SK-N-SH (cell line): Measurements from ENCODE around the gene HES6. TPM values are rescaled to one million over a fixed set of nuclear protein-coding genes. Genes with fewer than 3 reads are reported as not detected.

Source experiments
- CTCF ChIA-PET: fragments of 300-600, 350-600 bp; formaldehyde crosslinking; extraction: SDS; loops from one replicate; lab custom pipeline; 2021; lab: Yijun Ruan, JAX
- POLR2A ChIA-PET: fragments of 350-600 bp; sonication (Branson Sonifier 250); formaldehyde crosslinking; extraction: SDS; loops from one replicate; lab custom pipeline; 2020; ENCODE audit warnings: antibody characterized with exemption, inconsistent platforms; lab: Yijun Ruan, JAX
- DNase-seq: peaks from one replicate; pipeline ENCODE4 v3.0.0; 2012
- H2AFZ ChIP-seq: fragments of 200-600 bp; sonication (generic); 2 replicates; pipeline ENCODE4 v1.8.1; 2016; ENCODE audit warnings: antibody characterized with exemption, mild to moderate bottlenecking, low read depth
- H3F3A ChIP-seq: fragments of 200-600 bp; sonication (generic); replicated peaks from 2 replicates; pipeline ENCODE3; 2016; ENCODE audit warnings: antibody characterized with exemption, mild to moderate bottlenecking; ENCODE audit not compliant: insufficient read depth
- H3K27ac ChIP-seq, 2 experiments: fragments of 200-500 bp in 1 of 2; fragments of 200-600 bp in 1 of 2; sonication (Bioruptor generic) in 1 of 2; sonication (generic), shearing (Covaris generic) in 1 of 2; 2 replicates each; pipeline versions ENCODE4 v1.5.1 to v1.6.1; 2014 to 2016; ENCODE audit warnings: low read depth in 2 of 2, inconsistent platforms in 1 of 2, low read length in 1 of 2, mild to moderate bottlenecking in 1 of 2, mixed read lengths in 1 of 2
- H3K27me3 ChIP-seq: fragments of 200-600 bp; sonication (generic), shearing (Covaris generic); 2 replicates; pipeline ENCODE4 v1.6.1; 2016; ENCODE audit warnings: mixed run types; ENCODE audit not compliant: insufficient read depth
- H3K36me3 ChIP-seq, 2 experiments: fragments of 200-500 bp in 1 of 2; fragments of 200-600 bp in 1 of 2; sonication (Bioruptor generic) in 1 of 2; sonication (generic) in 1 of 2; replicated peaks in 1 of 2; 2 replicates each; pipeline versions ENCODE3 to v1.5.1; 2014 to 2016; ENCODE audit warnings: low read length in 1 of 2, mild to moderate bottlenecking in 1 of 2; ENCODE audit not compliant: insufficient read depth in 2 of 2, control insufficient read depth in 1 of 2
- H3K4me1 ChIP-seq, 2 experiments: fragments of 200-500 bp in 1 of 2; fragments of 200-600 bp in 1 of 2; sonication (Bioruptor generic) in 1 of 2; sonication (generic), shearing (Covaris generic) in 1 of 2; 2 replicates each; pipeline versions ENCODE4 v1.5.1 to v1.6.1; 2014 to 2016; ENCODE audit warnings: low read depth in 1 of 2, low read length in 1 of 2, mixed run types in 1 of 2; ENCODE audit not compliant: insufficient read depth in 2 of 2, control insufficient read depth in 1 of 2
- H3K4me2 ChIP-seq: fragments of 200-600 bp; sonication (generic), shearing (Covaris generic); 2 replicates; pipeline ENCODE4 v1.6.1; 2017; ENCODE audit warnings: mixed run types
- H3K4me3 ChIP-seq, 2 experiments: fragments of 200-500 bp in 1 of 2; fragments of 200-600 bp in 1 of 2; sonication (Bioruptor generic) in 1 of 2; sonication (generic), shearing (Covaris generic) in 1 of 2; 2 replicates each; pipeline versions ENCODE4 v1.5.1 to v1.8.1; 2014 to 2016; ENCODE audit warnings: low read depth in 2 of 2, inconsistent platforms in 1 of 2, low read length in 1 of 2, mild to moderate bottlenecking in 1 of 2, mixed read lengths in 1 of 2, moderate library complexity in 1 of 2
- H3K79me2 ChIP-seq: fragments of 200-600 bp; sonication (generic); 2 replicates; pipeline ENCODE4 v1.8.1; 2017; ENCODE audit warnings: mild to moderate bottlenecking; ENCODE audit not compliant: insufficient read depth
- H3K9ac ChIP-seq: fragments of 200-600 bp; sonication (generic); 2 replicates; pipeline ENCODE4 v1.6.1; 2017; ENCODE audit warnings: mixed run types
- H3K9me2 ChIP-seq: fragments of 200-600 bp; sonication (generic); 2 replicates; pipeline ENCODE4 v1.6.1; 2017; ENCODE audit warnings: mixed run types
- H3K9me3 ChIP-seq: fragments of 200-600 bp; sonication (generic); 2 replicates; pipeline ENCODE4 v1.6.1; 2017; ENCODE audit warnings: mixed run types, mild to moderate bottlenecking, moderate library complexity
- H4K20me1 ChIP-seq: fragments of 200-600 bp; sonication (generic); 2 replicates; pipeline ENCODE4 v1.6.1; 2017; ENCODE audit warnings: mild to moderate bottlenecking, mixed run types; ENCODE audit not compliant: insufficient read depth
- CHD2 ChIP-seq: fragments of 150-350 bp; IDR thresholded peaks from 2 replicates; pipeline ENCODE4 v1.6.1; 2018; ENCODE audit warnings: low read length; ENCODE audit not compliant: partially characterized antibody
- GABPA ChIP-seq: IDR thresholded peaks from 2 replicates; pipeline ENCODE4 v1.4.0; 2012; ENCODE audit warnings: low read depth, mild to moderate bottlenecking
- IRF3 ChIP-seq: fragments of 150-350 bp; IDR thresholded peaks from 2 replicates; pipeline ENCODE4 v1.6.1; 2016; ENCODE audit warnings: mild to moderate bottlenecking, low read depth, low read length
- NFIC ChIP-seq: IDR thresholded peaks from 2 replicates; pipeline ENCODE4 v1.4.0; 2012; ENCODE audit warnings: borderline replicate concordance
- REST ChIP-seq: IDR thresholded peaks from 2 replicates; pipeline ENCODE4 v1.6.1; 2012; ENCODE audit warnings: mild to moderate bottlenecking, low read depth, low read length, moderate library complexity
- RXRA ChIP-seq: IDR thresholded peaks from 2 replicates; pipeline ENCODE4 v1.4.0; 2012; ENCODE audit warnings: low read depth, mild to moderate bottlenecking, borderline replicate concordance
- TAF1 ChIP-seq: IDR thresholded peaks from 2 replicates; pipeline ENCODE4 v1.6.1; 2012; ENCODE audit warnings: low read depth, mild to moderate bottlenecking, low read length, moderate library complexity, borderline replicate concordance
- WGBS: methylation state at CpG from one replicate; pipeline ENCODE4 v1.1.6; 2017; ENCODE audit warnings: low lambda C conversion rate; 5-methylcytosine and 5-hydroxymethylcytosine counted together
- polyA plus RNA-seq, 3 experiments: library from polyadenylated mRNA; depleted of rRNA; stranded (reverse); fragments of >200 nt; gene quantifications; 2 replicates each; pipeline ENCODE4 v1.2.3, GENCODE V29; 2012

HES6 gene
- polyA plus RNA-seq, 1 of the 3 experiments (the other 2 are of a cell fraction), result 3.6 TPM

GRCh38 chr2:238225121-238225520 is 14.7 kb downstream of the HES6 start:
- no peak for DNase-seq
- no peak overlapping the region for H3K9ac ChIP-seq
- no peak overlapping the region for H2AFZ ChIP-seq
- no peaks in the 10 kb centered on the region for H3K9me2 ChIP-seq
- H3K27ac ChIP-seq, result no peak overlapping the region
- no peaks in the 10 kb centered on the region for H3K36me3 ChIP-seq
- no peaks in the 10 kb centered on the region for H3K9me3 ChIP-seq
- H3K4me2 ChIP-seq, result no peak overlapping the region
- H3F3A ChIP-seq, result no peaks in the 10 kb centered on the region
- no peaks in the 10 kb centered on the region for H3K4me1 ChIP-seq
- CTCF ChIA-PET, result no interaction called here
- H3K79me2 ChIP-seq, result no peaks in the 10 kb centered on the region
- POLR2A ChIA-PET, result no interaction called here
- no peaks in the 10 kb centered on the region; the same call in 1 of the 2 replicates for H3K27me3 ChIP-seq
- no peak overlapping the region for H3K4me3 ChIP-seq
- TF ChIP-seq CHD2, result no peak
- TF ChIP-seq GABPA, result no peak
- no peaks in the 10 kb centered on the region for H4K20me1 ChIP-seq
- 81% methylated on average over 12 of the region's 13 CpGs for WGBS

- CTCF ChIA-PET, result no interaction called here
- H3K36me3 ChIP-seq, result no peaks in the 10 kb centered on the region
- POLR2A ChIA-PET, result no interaction called here
- H3K9me3 ChIP-seq, result no peaks in the 10 kb centered on the region
- H3K4me2 ChIP-seq, result no peak overlapping the region
- no peaks in the 10 kb centered on the region for H3F3A ChIP-seq
- no peak for TF ChIP-seq RXRA
- no peak for TF ChIP-seq IRF3
- no peak for TF ChIP-seq TAF1
- TF ChIP-seq NFIC, result no peak
- no peak for TF ChIP-seq REST
- no peak for TF ChIP-seq GABPA
- H3K27me3 ChIP-seq, result no peaks in the 10 kb centered on the region; the same call in 1 of the 2 replicates
- no peaks in the 10 kb centered on the region for H3K79me2 ChIP-seq
- H3K4me3 ChIP-seq, result no peak overlapping the region
- no peak overlapping the region for H3K27ac ChIP-seq
- no peak overlapping the region for H2AFZ ChIP-seq
- no peaks in the 10 kb centered on the region for H3K4me1 ChIP-seq
- H3K9ac ChIP-seq, result no peak overlapping the region
- no peak for DNase-seq
- 88% methylated on average over 23 of the region's 29 CpGs for WGBS
- H3K9me2 ChIP-seq, result no peaks in the 10 kb centered on the region
- no peaks in the 10 kb centered on the region for H4K20me1 ChIP-seq
These were observed 15.3 kb downstream of the HES6 start for GRCh38 chr2:238224356-238225035.
